GM21825 (cell line): ENCODE results near the gene FOSB.
A peak's percentile ranks its signal among the peaks of the same experiment; 100 is the strongest.
"Not testable (repeated sequence)": the region's sequence is repeated elsewhere in the genome, so short reads cannot be mapped to it uniquely, and the experiment has no call there.

Source experiments
- ATAC-seq: cut with Tn5 transposase; IDR thresholded peaks from one replicate; pipeline ENCODE4 v1.9.1; 2021; ENCODE audit warnings: mild to moderate bottlenecking, moderate library complexity; ENCODE audit not compliant: unreplicated experiment

The FOSB gene

GRCh38 chr19:45467456-45468158 lies at the start of gene FOSB:
Gene FOSB (plus strand): TSS chr19:45467996. CDS start chr19:45468587, 591 bp downstream.
- peak; percentile 46 for ATAC-seq

- no peak for ATAC-seq
These were observed 49.0 kb upstream of the FOSB start for GRCh38 chr19:45418802-45419201.

- ATAC-seq, result peak; percentile 44
These were observed 48.4 kb upstream of the FOSB start for GRCh38 chr19:45419396-45419795.

GRCh38 chr19:45419895-45420294 lies 47.9 kb upstream of the FOSB start:
- no peak for ATAC-seq

GRCh38 chr19:45420356-45420755 lies 47.4 kb upstream of the FOSB start:
- no peak for ATAC-seq

GRCh38 chr19:45420871-45421270 lies 46.9 kb upstream of the FOSB start:
- no peak for ATAC-seq

GRCh38 chr19:45421947-45422498 lies 45.8 kb upstream of the FOSB start:
- no peak for ATAC-seq

- no peak for ATAC-seq
These were observed 44.7 kb upstream of the FOSB start for GRCh38 chr19:45423033-45423588.

GRCh38 chr19:45423589-45424190 lies 44.1 kb upstream of the FOSB start, which contains the start of gene ERCC1:
Gene ERCC1 (minus strand): TSS chr19:45423917. CDS start chr19:45423374, 543 bp downstream.
- ATAC-seq, result peak; percentile 61

- peak; percentile 13 for ATAC-seq
These were observed 43.4 kb upstream of the FOSB start for GRCh38 chr19:45424191-45425058.

- no peak for ATAC-seq
These were observed 39.2 kb upstream of the FOSB start for GRCh38 chr19:45428384-45429231.

- ATAC-seq, result not testable (repeated sequence)
These were observed 37.9 kb upstream of the FOSB start for GRCh38 chr19:45429896-45430295.

GRCh38 chr19:45431008-45431407 lies 36.8 kb upstream of the FOSB start:
- ATAC-seq, result not testable (repeated sequence)

GRCh38 chr19:45432543-45432942 lies 35.3 kb upstream of the FOSB start:
- ATAC-seq, result not testable (repeated sequence)

GRCh38 chr19:45437328-45437727 lies 30.5 kb upstream of the FOSB start:
- no peak for ATAC-seq

GRCh38 chr19:45439190-45439568 lies 28.6 kb upstream of the FOSB start:
- ATAC-seq, result no peak

- peak; percentile 43 for ATAC-seq
These were observed 28.1 kb upstream of the FOSB start for GRCh38 chr19:45439569-45440258.

- ATAC-seq, result no peak
These were observed 27.5 kb upstream of the FOSB start for GRCh38 chr19:45440259-45440638.

GRCh38 chr19:45440873-45441654 lies 26.7 kb upstream of the FOSB start:
- ATAC-seq, result no peak
